ES-I3 (cell line): ENCODE measurements around the gene CEMIP2.

Source experiments
- H3K36me3 ChIP-seq: 2 replicates; pipeline ENCODE4 v1.6.1; 2013; ENCODE audit warnings: mild to moderate bottlenecking, low read length, control low read depth, moderate library complexity; ENCODE audit not compliant: insufficient read depth
- H3K4me1 ChIP-seq: 2 replicates; pipeline ENCODE4 v1.6.1; 2013; ENCODE audit warnings: mild to moderate bottlenecking, control low read depth, low read length; ENCODE audit not compliant: insufficient read depth
- H3K9ac ChIP-seq: 2 replicates; pipeline ENCODE4 v1.6.1; 2013; ENCODE audit warnings: low read depth, mild to moderate bottlenecking, low read length, moderate library complexity
- H3K9me3 ChIP-seq: 2 replicates; pipeline ENCODE4 v1.6.1; 2013; ENCODE audit warnings: mild to moderate bottlenecking, low read length, moderate library complexity; ENCODE audit not compliant: control insufficient read depth, insufficient read depth

CEMIP2 gene

GRCh38 chr9:71634752-71635151 lies 133.6 kb downstream of the CEMIP2 start:
- no peaks in the 10 kb centered on the region for H3K9me3 ChIP-seq
- H3K4me1 ChIP-seq = no peaks in the 10 kb centered on the region
- H3K36me3 ChIP-seq = no peaks in the 10 kb centered on the region
- no peak overlapping the region for H3K9ac ChIP-seq
